HL-60 (cell line): ENCODE data around the gene AK4.

ENCODE experiments used
- DNase-seq, 2 experiments: peaks; one replicate each; pipeline ENCODE4 v3.0.0-alpha.2; 2010 to 2020; ENCODE audit warnings: low read depth in 1 of 2, low spot score in 1 of 2
- H3K27ac ChIP-seq: fragments of 250-450 bp; sonication (Bioruptor Pico); replicated peaks from 2 replicates; pipeline ENCODE4 v1.5.1; 2020; ENCODE audit warnings: mild to moderate bottlenecking, moderate library complexity
- H3K27me3 ChIP-seq: fragments of 250-450 bp; sonication (Bioruptor Pico); 2 replicates; pipeline ENCODE4 v1.5.1; 2021; ENCODE audit warnings: mild to moderate bottlenecking, moderate library complexity; ENCODE audit not compliant: insufficient read depth, poor library complexity, severe bottlenecking
- H3K4me3 ChIP-seq: replicated peaks from 2 replicates; pipeline ENCODE4 v1.5.1; 2011; ENCODE audit warnings: mild to moderate bottlenecking, control low read depth, low read length; ENCODE audit not compliant: insufficient read depth
- CTCF ChIP-seq: IDR thresholded peaks from one replicate; pipeline ENCODE4 v1.5.1; 2011; ENCODE audit warnings: low read length, control low read depth, inconsistent platforms; ENCODE audit not compliant: insufficient read depth
- GABPA ChIP-seq: IDR thresholded peaks from 2 replicates; pipeline ENCODE4 v1.6.1; 2012; ENCODE audit warnings: low read depth
- POLR2AphosphoS5 ChIP-seq: IDR thresholded peaks from 2 replicates; pipeline ENCODE4 v1.6.1; 2012; ENCODE audit warnings: low read depth
- SPI1 ChIP-seq: IDR thresholded peaks from 2 replicates; pipeline ENCODE4 v1.6.1; 2012; ENCODE audit warnings: low read depth, mild to moderate bottlenecking, borderline replicate concordance
- TF ChIP-seq, protein P1 (sequence below): IDR thresholded peaks from 2 replicates; pipeline ENCODE4 v1.6.1; 2012; ENCODE audit warnings: low read depth; ENCODE audit not compliant: insufficient replicate concordance

AK4 gene

DNA sequence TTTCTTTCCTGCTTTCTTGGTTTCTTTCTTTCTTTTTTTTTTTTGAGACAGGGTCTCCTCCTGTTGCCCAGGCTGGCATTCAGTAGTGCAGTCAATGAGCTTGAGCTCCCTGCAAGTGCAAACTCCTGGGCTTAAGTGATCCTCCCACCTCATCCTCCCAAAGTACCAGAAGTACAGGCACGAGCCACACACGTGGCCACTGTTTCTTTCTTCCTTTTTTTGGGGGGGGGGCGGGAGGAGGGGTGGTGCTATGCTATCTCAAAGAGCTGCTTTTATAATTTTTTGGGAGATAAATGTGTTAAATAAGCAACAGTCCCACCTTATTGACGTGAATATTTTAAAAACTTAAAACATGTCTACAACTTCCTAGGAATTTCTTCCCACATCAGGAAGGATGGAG lies 42.2 kb downstream of the AK4 start:
- peak in 1 of 2 experiments; percentile 21 for DNase-seq
- H3K4me3 ChIP-seq: no peak overlapping the region
- TF ChIP-seq GABPA: no peak
- TF ChIP-seq POLR2AphosphoS5: no peak
- no peak for TF ChIP-seq CTCF
- TF ChIP-seq, protein P1, sequence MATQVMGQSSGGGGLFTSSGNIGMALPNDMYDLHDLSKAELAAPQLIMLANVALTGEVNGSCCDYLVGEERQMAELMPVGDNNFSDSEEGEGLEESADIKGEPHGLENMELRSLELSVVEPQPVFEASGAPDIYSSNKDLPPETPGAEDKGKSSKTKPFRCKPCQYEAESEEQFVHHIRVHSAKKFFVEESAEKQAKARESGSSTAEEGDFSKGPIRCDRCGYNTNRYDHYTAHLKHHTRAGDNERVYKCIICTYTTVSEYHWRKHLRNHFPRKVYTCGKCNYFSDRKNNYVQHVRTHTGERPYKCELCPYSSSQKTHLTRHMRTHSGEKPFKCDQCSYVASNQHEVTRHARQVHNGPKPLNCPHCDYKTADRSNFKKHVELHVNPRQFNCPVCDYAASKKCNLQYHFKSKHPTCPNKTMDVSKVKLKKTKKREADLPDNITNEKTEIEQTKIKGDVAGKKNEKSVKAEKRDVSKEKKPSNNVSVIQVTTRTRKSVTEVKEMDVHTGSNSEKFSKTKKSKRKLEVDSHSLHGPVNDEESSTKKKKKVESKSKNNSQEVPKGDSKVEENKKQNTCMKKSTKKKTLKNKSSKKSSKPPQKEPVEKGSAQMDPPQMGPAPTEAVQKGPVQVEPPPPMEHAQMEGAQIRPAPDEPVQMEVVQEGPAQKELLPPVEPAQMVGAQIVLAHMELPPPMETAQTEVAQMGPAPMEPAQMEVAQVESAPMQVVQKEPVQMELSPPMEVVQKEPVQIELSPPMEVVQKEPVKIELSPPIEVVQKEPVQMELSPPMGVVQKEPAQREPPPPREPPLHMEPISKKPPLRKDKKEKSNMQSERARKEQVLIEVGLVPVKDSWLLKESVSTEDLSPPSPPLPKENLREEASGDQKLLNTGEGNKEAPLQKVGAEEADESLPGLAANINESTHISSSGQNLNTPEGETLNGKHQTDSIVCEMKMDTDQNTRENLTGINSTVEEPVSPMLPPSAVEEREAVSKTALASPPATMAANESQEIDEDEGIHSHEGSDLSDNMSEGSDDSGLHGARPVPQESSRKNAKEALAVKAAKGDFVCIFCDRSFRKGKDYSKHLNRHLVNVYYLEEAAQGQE: no peak
- no peak for TF ChIP-seq SPI1

DNA sequence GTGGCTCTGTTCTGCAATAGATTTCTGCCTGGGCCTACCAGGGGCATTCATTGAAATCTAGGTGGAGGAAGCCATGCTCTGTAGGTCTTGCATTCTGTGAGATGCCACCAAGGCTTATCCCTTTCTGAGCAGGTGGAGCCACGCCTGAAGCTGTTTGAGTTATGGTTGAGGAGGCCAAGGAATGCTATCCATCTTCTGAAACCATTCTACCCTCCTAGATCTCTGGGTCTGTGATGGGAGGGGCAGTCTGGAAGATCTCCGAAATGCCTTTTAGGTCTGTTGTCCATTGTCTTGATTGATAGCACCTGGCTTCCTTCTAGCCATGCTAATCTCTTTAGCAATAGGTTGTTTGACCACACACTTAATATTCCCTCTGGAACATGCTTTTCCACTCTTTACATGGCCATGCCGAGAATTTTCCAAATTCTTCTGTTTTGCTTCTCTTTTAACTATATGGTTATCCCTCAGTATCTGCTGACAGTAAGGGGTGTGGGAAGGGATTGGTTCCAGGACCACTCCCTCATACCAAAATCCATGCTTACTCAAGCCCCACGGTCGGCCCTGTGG lies 45.2 kb downstream of the AK4 start:
- no peak for DNase-seq
- Histone ChIP-seq H3K4me3 (no peak overlapping the region), H3K27ac (no peak overlapping the region), H3K27me3 (no peaks in the 10 kb centered on the region)
- TF ChIP-seq POLR2AphosphoS5: no peak

More for the DNA sequence above, 42.2 kb downstream of the AK4 start:
- H3K27me3 ChIP-seq: no peaks in the 10 kb centered on the region
- no peak overlapping the region for H3K27ac ChIP-seq

DNA sequence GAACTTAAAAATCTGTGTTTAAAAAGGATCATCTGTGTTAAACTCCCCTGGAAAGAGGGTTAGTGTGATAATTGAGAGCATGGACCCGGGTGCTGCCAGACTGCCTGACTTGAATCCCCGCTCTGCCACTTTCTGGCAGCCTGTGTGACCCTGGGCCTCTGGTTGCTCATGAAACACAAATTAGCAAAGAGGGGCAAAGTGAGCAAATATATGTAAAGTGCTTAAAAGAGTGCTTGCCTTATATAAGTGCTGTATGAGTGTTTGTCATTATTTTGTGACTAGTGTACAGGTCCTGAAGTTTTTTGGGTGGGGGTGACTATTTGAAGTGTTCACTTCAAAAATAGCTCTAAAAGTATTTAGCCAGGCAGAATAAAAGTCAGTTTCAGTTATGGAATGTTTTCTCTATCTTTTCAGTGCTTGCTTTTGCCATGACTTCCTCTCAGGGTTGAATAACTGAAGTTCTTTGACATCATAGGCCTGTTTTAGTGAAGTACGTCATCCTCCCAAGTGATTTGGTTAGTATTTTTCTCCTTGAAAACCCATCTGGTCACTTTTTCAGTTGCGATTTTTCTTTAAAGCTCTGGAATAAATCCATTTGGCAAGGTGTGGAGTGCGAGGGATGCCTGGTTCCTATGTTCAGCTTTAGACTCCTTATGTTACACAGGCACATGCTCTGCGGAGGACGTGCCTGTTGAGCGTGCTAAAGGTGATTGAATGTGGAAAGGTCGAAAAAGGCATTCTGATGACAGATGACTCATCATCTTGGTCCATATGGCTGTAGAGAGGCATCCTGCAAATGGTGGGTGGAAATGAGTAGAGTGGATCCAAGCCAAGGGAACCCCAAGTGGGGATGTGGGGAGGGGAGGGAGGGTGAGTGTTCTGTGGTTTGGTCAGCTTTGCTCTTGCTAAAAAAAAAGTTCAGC lies 47.8 kb downstream of the AK4 start:
- no peak for DNase-seq
- Histone ChIP-seq H3K27me3 (no peaks in the 10 kb centered on the region), H3K4me3 (no peak overlapping the region), H3K27ac (no peak overlapping the region)
- TF ChIP-seq, protein P1: no peak
- TF ChIP-seq CTCF: no peak
- TF ChIP-seq GABPA: no peak
- TF ChIP-seq POLR2AphosphoS5: no peak
- no peak for TF ChIP-seq SPI1

GRCh38 chr1:65196926-65197325 lies 48.9 kb downstream of the AK4 start:
- TF ChIP-seq SPI1: no peak
- TF ChIP-seq POLR2AphosphoS5: no peak
- H3K27me3 ChIP-seq: no peaks in the 10 kb centered on the region
- no peak for DNase-seq
- no peak overlapping the region for H3K27ac ChIP-seq
- no peak overlapping the region for H3K4me3 ChIP-seq

DNA sequence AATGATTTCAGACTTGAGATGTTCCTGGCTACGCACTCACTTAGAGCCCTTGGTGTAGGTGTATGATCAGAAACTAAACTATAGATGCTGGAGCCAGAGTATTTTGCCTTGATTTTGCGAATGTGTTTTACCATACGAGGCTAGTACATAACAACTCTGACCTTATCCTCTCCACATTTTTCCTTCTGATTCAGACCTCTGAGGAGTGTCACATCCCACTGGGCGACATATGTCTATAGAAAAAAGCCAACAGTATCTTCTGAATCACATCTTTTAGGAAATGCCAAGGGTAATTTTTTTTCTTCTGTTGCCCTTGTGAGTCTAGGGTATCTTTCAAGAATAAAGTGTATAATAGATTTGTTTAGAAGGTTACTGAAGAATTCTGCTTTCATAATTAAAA lies 49.6 kb downstream of the AK4 start:
- no peak overlapping the region for H3K27ac ChIP-seq

More for the DNA sequence above, 49.6 kb downstream of the AK4 start:
- TF ChIP-seq SPI1 (no peak), CTCF (no peak), GABPA (no peak), POLR2AphosphoS5 (no peak)
- TF ChIP-seq, protein P1: no peak
- no peaks in the 10 kb centered on the region for H3K27me3 ChIP-seq
- DNase-seq: no peak
- H3K4me3 ChIP-seq: no peak overlapping the region
